GM06990 (cell line): ENCODE measurements around the gene CEP76.
"Not testable (repeated sequence)": the region's sequence is repeated elsewhere in the genome, so short reads cannot be mapped to it uniquely, and the experiment has no call there.

ENCODE experiments used
- DNase-seq: peaks from one replicate; pipeline ENCODE4 v3.0.0-alpha.2; 2011; ENCODE audit not compliant: insufficient read length; ENCODE audit errors: extremely low read depth
- H3K27me3 ChIP-seq: replicated peaks from 2 replicates; pipeline ENCODE4 v1.6.0; 2011; ENCODE audit warnings: low read length; ENCODE audit not compliant: control insufficient read depth, insufficient read depth
- H3K36me3 ChIP-seq: 2 replicates; pipeline ENCODE4 v1.5.1; 2011; ENCODE audit warnings: low read length; ENCODE audit not compliant: control insufficient read depth, insufficient read depth
- H3K4me3 ChIP-seq: replicated peaks from 2 replicates; pipeline ENCODE4 v1.5.1; 2011; ENCODE audit warnings: low read depth, mild to moderate bottlenecking, control low read depth, low read length
- CTCF ChIP-seq: IDR thresholded peaks from 2 replicates; pipeline ENCODE4 v1.5.1; 2011; ENCODE audit warnings: low read length, control low read depth, mild to moderate bottlenecking, inconsistent platforms; ENCODE audit not compliant: insufficient read depth, poor library complexity, severe bottlenecking

Gene CEP76

GRCh38 chr18:12630136-12630535 lies 72.4 kb downstream of the CEP76 start:
- Histone ChIP-seq H3K27me3 (no peaks in the 10 kb centered on the region), H3K4me3 (no peak overlapping the region), H3K36me3 (no peaks in the 10 kb centered on the region)
- TF ChIP-seq CTCF = no peak
- no peak for DNase-seq

DNA sequence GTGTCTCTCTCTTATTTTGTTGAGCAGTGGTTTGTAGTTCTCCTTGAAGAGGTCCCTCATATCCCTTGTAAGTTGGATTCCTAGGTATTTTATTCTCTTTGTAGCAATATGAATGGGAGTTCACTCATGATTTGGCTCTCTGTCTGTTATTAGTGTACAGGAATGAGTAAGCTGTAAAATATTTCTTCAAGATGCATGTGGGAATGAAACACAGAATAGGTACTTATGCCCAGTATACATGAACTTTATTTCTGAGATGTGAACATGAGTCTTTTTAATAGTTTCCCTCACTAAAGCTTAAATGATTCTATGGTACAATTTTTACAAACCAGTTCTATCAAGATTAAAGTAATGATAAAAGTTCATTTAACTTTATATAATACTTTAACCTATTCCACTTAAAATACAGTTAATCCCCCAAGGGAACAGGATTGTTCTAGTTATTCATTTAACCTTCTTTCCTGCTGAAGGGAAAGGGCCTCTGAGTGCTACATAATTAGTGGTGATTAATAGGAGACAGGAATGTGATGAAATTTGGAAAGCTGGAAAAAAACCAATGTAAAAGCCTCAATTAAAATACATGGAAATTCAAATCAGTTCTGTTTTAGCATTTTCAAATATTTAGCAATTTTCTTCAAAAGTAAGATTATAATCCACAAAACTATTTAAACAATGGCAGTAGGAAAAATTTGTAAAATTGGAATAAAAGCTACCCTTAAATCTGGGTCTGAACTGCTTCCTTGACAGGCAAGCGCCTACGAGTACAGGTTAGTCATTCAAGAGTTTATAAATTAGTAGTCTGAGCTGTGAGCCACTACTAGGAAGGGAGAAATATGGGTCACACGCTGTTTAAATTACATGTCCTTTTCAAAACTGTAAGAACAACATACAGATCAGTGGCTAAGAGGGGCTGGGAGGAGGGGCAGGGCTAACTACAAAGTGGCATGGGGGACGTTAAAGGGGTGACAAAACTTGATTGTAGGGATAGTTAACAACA lies 73.5 kb downstream of the CEP76 start:
- Histone ChIP-seq H3K27me3 (no peaks in the 10 kb centered on the region), H3K36me3 (no peaks in the 10 kb centered on the region), H3K4me3 (no peak overlapping the region)
- DNase-seq = no peak
- TF ChIP-seq CTCF = no peak

DNA sequence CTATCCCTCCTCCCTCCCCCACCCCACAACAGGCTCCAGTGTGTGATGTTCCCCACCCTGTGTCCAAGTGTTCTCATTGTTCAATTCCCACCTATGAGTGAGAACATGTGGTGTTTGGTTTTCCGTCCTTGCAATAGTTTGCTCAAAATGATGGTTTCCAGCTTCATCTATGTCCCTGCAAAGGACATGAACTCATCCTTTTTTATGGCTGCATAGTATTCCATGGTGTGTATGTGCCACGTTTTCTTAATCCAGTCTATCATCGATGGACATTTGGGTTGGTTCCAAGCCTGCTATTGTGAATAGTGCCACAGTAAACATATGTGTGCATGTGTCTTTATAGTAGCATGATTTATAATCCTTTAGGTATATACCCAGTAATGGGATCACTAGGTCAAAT lies 75.3 kb downstream of the CEP76 start:
- not testable (repeated sequence) for H3K27me3 ChIP-seq, H3K4me3 ChIP-seq, H3K36me3 ChIP-seq, DNase-seq

DNA sequence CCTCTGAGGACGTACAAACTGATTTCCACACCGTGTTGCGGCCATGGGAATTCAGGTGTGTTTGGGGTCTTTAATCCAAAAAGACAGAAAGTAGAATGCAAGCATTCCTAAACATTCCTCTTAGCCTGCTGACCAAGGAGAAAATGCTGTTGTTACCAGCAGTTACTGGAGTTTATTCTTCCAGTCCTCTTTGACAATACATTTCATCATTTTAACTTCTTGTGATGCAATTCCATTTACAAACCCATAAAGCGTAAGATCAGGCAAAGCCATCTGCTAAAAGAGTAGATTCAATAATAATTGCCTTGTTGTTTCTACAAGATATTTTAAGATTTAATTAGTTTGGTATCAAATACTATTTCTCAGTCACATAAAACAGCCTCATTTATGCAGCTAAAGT lies 77.3 kb downstream of the CEP76 start:
- TF ChIP-seq CTCF = no peak
- no peak for DNase-seq
- Histone ChIP-seq H3K4me3 (no peak overlapping the region), H3K36me3 (no peaks in the 10 kb centered on the region), H3K27me3 (no peaks in the 10 kb centered on the region)
